GM18870 (cell line): Measurements from ENCODE around the gene ZNF558.

ENCODE experiments used
- ATAC-seq: cut with Tn5 transposase; IDR thresholded peaks from one replicate; pipeline ENCODE4 v1.9.1; 2021; ENCODE audit warnings: moderate library complexity; ENCODE audit not compliant: unreplicated experiment

The ZNF558 gene

DNA sequence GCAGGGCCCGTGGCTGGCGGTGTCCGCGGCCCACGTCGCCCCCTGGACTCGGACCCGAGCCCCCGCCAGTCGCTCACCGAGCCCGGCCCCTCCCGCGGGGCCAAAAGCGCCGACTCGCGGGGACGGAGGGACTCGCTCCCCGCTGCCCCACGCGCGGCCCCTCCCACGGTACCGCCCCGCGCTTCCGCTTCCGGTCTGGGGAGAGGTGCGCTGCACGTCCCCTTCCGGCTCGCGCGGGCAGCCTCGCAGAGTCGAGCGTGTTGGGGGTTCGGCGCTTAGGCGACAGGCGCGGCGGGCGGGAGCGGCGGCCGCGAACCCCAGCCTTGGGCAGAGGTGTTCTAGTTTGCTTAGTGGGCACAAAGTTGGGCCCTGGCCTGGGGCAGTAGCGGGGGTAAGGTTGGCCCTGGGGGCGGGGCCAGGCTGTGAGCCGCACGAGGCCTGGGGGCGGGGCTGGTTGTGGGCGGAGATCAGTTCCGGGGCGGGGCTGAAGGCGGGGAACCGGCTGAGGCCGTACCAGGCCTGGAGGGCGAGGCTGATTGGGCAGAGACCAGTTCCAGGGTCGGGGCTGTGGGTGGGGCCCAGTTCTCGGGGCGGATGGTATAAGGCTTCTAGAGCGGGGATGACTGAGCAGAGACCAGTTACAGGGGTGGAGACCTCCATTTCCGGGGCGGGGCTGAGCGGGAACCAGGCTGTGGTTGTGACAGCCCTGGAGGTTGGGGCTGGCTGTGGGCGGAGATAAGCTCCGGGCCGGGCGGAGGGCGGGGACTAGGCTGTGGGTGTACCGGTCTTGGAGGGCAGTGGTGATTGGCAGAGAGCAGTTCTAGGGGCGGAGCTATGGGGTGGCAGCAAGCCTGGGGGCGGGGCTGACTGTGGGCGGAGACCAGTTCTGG lies at the start of gene ZNF558, which contains the start of gene MBD3L1:
ZNF558 (minus strand) TSS at position 173 of the 890 bp plus-strand sequence. CDS start 9,645 bp downstream, outside the sequence.
MBD3L1 (plus strand) TSS at position 246 of the 890 bp plus-strand sequence. CDS start 10,302 bp downstream, outside the sequence.
- ATAC-seq, result peak; percentile 76

DNA sequence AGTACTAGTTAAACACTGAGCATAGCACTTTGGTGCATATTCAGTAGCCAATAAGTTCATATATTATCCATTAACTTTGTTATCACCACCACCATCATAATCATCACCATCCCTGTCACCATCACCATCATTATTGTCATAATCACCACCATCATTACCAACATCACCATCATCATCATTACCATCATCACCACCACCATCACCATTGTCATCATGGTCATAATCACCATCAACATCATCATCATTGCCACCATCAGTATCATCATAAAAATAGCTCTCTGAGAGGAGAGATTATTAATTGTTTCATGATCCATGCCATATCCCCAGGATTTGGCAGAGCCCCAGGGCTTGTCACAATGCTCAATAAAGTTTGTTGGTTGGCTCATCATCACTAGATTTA lies 49.4 kb upstream of the ZNF558 start:
- ATAC-seq, result no peak

GRCh38 chr19:8880868-8881488 lies 48.9 kb upstream of the ZNF558 start:
- no peak for ATAC-seq

DNA sequence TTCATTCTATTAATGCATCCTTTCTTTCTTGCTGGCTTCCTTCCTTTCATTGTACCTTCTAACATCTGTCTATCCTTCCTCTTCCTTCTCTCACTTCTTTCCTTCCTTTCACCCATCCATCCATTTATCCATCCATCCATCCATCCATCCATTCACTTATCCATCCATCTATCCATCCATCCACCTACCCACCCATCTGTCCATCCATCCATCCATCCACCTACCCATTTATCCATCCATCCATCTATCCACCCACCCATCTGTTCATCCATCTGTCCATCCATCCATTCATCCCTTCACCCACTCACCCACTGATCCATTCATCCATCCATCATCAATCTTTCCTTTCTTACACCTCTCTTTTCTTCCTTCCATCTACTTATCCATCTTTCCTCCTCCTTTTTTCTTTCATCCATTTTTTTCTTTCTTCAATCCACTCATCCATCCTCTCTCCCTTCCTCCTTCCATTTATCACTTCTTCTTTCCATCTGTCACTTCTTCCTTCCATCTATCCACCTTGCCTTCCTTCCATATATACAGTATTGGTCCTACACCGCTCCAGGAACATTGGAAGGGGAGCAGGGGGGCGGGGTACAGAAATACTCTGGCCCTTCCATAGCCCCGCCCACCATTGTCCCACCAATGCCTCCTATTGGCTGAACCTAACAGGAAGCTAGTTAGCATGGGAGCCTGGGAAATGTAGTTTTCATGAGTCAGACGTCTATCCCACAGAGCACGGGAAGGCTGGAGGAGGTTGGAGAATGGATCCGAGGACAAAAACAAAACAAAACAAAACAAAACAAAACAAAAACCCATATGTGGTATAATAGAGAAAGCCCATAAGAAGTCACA lies 46.0 kb upstream of the ZNF558 start:
- no peak for ATAC-seq

- ATAC-seq, result no peak
Measured at GRCh38 chr19:8866344-8866743, 34.2 kb upstream of the ZNF558 start.

DNA sequence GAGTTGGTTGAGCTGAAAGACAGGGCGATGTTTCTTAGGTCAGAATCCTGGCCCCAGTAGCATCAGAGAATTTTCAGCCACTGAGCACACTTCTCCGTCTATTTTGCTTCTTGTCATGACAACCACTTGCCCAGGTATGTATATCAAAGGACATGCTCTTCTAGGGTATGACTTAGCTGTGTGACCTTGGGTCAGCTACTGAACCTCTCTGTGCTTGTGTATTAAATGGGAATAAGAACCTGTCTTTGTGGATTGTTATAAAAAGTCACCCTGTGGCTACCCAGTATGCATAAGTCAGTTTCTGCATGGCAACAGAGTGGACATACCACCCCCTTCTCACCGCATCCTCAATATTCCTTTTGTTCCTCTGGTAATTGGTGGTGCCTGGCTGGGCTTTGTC lies 26.2 kb upstream of the ZNF558 start:
- ATAC-seq, result no peak

DNA sequence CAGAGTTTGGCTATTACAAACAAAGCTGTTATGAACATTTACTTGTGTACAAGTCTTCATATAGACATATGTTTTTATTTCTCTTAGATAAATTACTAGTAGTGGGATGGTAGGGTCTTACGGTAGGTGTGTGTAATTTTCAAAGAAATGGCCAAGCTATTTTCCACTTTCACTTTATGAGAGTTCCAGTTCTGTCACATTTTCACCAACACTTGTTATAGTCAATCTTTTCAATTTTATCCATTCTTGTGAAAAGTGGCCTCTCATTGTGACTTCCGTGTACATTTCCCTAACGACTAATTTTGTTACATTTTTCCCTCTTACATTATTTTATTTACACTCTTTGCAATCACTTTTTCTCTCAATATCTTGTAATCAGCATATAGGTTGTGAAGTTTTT lies 18.4 kb upstream of the ZNF558 start:
- no peak for ATAC-seq

- ATAC-seq, result no peak
Measured at GRCh38 chr19:8849232-8849631, 17.1 kb upstream of the ZNF558 start.

GRCh38 chr19:8846819-8847218 lies 14.7 kb upstream of the ZNF558 start:
- ATAC-seq, result no peak

- ATAC-seq, result no peak
Measured at GRCh38 chr19:8840708-8841107, 8.6 kb upstream of the ZNF558 start.

GRCh38 chr19:8835877-8836276 lies 3.8 kb upstream of the ZNF558 start:
- no peak for ATAC-seq

GRCh38 chr19:8835446-8835845 lies 3.3 kb upstream of the ZNF558 start:
- ATAC-seq, result no peak

DNA sequence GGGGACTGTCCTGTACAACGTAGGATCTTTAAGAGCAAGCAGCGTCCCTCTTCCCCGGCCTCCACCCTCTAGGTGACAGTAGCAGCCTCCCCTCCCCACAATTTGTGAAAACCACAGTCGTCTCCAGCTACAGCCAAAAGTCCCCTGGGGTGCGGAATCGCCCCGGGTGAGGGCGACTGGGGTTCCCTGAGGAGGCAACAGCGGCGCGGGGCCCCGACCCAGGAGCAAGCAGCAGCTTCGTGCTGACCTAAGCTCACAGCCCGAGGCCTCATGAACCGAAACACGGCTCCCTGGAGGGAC lies 322 bp downstream of the ZNF558 start:
- ATAC-seq, result peak; percentile 19

DNA sequence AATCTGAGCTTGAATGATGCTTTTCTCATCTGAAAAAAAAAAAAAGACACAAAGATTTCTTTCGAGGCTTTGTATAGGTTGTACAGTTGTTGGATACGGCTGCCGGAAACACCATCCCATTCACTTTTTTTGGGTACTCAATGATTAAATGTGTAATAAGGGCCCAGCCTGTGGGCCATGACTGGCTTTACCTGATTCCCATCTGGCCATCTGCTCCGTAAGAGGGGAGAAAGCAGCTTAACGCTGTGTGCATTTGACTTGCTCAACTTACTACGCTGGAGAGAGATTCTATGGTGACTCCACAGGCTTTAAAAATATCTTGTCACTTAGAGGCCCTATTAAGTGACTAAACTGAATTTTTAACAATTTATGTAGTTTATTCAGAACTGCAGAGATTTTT lies 731 bp downstream of the ZNF558 start:
- ATAC-seq, result no peak

GRCh38 chr19:8827277-8827676 lies 4.8 kb downstream of the ZNF558 start:
- ATAC-seq, result no peak

DNA sequence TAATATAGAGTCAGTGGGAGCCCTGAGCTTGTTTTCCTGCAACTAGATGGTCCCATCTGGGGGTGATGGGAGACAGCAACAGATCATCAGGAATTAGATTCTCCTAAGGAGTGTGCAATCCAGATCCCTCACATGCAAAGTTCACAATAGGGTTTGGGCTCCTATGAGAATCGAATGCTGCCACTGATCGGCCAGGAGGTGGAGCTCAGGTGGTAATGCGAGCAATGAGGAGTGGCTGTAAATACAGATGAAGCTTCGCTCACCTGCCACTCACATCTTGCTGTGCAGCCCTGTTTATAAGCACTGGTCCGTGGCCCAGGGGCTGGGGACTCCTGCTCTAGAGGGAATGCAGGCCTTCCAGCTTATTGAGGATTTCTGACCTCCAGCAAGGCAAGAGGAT lies 5.7 kb downstream of the ZNF558 start:
- no peak for ATAC-seq

- no peak for ATAC-seq
Measured at GRCh38 chr19:8821748-8822241, 10.3 kb downstream of the ZNF558 start.

DNA sequence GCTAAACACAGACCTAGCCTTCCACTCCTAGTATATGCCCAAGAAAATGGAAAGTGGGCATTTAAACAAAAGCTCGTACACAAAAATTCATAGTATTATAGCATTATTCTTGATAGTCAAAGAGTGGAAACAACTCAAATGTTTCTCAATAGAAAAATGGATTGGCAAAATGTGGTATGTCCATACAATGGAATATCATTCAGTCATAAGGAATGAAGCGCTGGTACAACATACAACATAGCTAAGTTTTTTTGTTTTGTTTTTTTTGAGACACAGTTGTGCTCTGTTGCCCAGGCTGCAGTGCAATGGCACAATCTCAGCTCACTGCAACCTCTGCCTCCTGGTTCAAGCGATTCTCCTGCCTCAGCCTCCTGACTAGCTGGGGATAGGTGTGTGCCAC lies 11.9 kb downstream of the ZNF558 start:
- no peak for ATAC-seq

- ATAC-seq, result no peak
Measured at GRCh38 chr19:8815780-8816179, 16.3 kb downstream of the ZNF558 start.

DNA sequence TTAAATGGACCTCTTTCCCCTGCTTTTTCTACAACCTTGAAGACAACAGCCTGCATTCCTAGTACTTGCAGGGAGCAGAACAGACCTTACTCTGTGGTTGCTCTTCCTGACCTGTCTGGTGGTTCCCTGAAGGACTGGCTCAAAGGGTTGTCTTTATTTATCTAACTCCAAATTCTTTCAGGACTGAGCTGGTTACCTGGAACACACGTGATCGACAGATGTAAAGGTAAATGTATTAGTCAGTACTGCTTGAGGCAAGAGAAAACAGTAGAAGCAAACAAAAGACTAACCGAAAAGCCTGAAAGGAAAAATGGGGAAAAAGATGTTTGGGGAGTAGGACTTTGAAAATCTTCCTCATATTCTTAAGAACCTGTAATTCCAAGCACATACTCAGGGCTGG lies 17.9 kb downstream of the ZNF558 start:
- no peak for ATAC-seq
